HG03097 (cell line): ENCODE measurements around the gene PRR23B.

Experiments
- ATAC-seq: cut with Tn5 transposase; IDR thresholded peaks from one replicate; pipeline ENCODE4 v1.9.1; 2021; ENCODE audit not compliant: unreplicated experiment, low FRiP score

PRR23B gene

GRCh38 chr3:138975351-138975750, 45.4 kb downstream of the PRR23B start:
- no peak for ATAC-seq

GRCh38 chr3:138974462-138974861, 46.3 kb downstream of the PRR23B start:
- no peak for ATAC-seq

GRCh38 chr3:138972941-138973340, 47.8 kb downstream of the PRR23B start:
- no peak for ATAC-seq

DNA sequence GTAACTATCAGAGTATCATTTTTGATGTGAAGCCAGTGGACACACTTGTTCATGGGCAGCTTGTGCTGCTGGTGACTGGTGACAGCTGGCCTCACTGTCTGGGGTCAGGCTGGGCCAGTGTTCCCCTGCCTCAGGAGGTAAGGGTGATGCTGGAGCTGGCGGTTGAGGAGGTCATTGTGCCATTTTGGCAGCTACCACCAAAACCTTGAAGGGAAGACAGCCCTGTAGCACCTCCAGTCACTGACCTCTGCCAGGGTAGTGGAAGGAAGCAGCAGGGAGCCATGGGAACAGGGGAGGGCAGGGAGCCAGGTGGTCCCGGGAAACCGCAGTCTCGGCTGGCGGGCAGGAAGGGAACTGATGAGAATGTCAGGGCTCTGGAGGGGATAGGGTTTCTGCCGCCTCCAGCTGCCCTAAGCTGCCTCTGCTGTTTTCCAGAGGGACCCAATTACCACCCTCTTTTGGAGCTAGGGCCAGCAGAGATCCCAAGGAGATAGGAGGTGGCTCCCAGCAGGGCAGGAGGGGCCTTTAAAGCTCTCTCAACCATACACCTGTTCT, 48.9 kb downstream of the PRR23B start:
- ATAC-seq, result no peak
